Activated naive CD4-positive, alpha-beta T cell treated with anti-CD3 and anti-CD28 coated beads for 36 hours (primary cell): ENCODE results near the gene TANGO6. TPM values are rescaled to one million over a fixed set of nuclear protein-coding genes. Genes with fewer than 3 reads are reported as not detected.

Source experiments
- CTCF ChIA-PET: fragments of 350-600 bp; sonication (Branson Sonifier 250); formaldehyde crosslinking; loops from one replicate; lab custom pipeline; 2021; ENCODE audit warnings: antibody characterized with exemption; lab: Charles Lee
- DNase-seq: peaks from one replicate; pipeline ENCODE4 v3.0.0-alpha.2; 2020
- H3K27ac Mint-ChIP-seq: one replicate; pipeline ENCODE4 v1.8.0; 2021; ENCODE audit warnings: mild to moderate bottlenecking, mixed read lengths
- H3K27me3 Mint-ChIP-seq: one replicate; pipeline ENCODE4 v1.8.0; 2021; ENCODE audit warnings: low read depth, mixed read lengths
- H3K36me3 Mint-ChIP-seq: one replicate; pipeline ENCODE4 v1.8.0; 2021; ENCODE audit warnings: low read depth, mixed read lengths
- H3K4me1 Mint-ChIP-seq: one replicate; pipeline ENCODE4 v1.8.0; 2021; ENCODE audit warnings: low read depth, mixed read lengths
- H3K4me3 Mint-ChIP-seq: one replicate; pipeline ENCODE4 v1.8.0; 2021; ENCODE audit warnings: mild to moderate bottlenecking, moderate library complexity, mixed read lengths
- H3K9me3 Mint-ChIP-seq: one replicate; pipeline ENCODE4 v1.8.0; 2021; ENCODE audit warnings: mixed read lengths
- intact Hi-C: fragments of 100-400 bp; cut with micrococcal nuclease; formaldehyde crosslinking; loops from one replicate; pipeline ENCODE4 v1.15.1; 2023
- total RNA-seq, 2 experiments: library from RNA; stranded (reverse); gene quantifications; one replicate each; pipeline ENCODE4 v1.2.3, GENCODE V29; 2021

Gene TANGO6
- total RNA-seq, 2 experiments from 2014 or later: 21.6 to 22.3 TPM

DNA sequence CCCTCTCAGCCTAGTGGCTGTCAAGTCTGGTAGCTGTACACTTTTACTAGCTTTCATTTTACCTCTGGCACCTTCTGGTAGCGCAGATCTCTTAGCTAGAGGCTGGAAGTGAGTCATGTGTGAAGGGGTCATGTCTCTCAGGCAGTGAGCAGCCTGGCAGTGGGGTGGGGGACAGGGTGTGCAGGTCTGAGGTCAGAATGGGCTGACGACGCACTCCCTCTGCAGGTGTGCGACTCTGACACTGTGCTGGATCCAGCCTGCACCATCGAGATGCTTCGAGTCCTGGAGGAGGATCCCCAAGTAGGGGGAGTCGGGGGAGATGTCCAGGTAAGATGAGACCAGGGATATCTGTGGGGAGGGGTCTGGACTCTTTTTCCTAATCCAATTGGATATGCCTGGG lies 269.9 kb downstream of the TANGO6 start:
- H3K4me3 Mint-ChIP-seq: no peak overlapping the region
- H3K36me3 Mint-ChIP-seq: peaks cover 19% of the 10 kb centered on the region
- H3K4me1 Mint-ChIP-seq: peaks cover under 1% of the 10 kb centered on the region
- CTCF ChIA-PET: interaction anchor here (0.5 to 6.3 kb wide), 16 partner anchors 11 to 788 kb away, joined by 3 to 36 read pairs (median 4); partner anchors contain the start of gene TANGO6
- H3K9me3 Mint-ChIP-seq: no peaks in the 10 kb centered on the region
- intact Hi-C loops: no loop called here
- H3K27ac Mint-ChIP-seq: no peak overlapping the region
- peaks cover under 1% of the 10 kb centered on the region for H3K27me3 Mint-ChIP-seq
- DNase-seq: no peak

- intact Hi-C loops: no loop called here
- peaks cover 25% of the 10 kb centered on the region for H3K36me3 Mint-ChIP-seq
- no peaks in the 10 kb centered on the region for H3K9me3 Mint-ChIP-seq
- CTCF ChIA-PET: interaction anchor here (0.6 to 6.3 kb wide), 5 partner anchors 10 to 596 kb away, joined by 3 to 36 read pairs (median 5); no protein-coding TSS in a partner anchor
- H3K4me3 Mint-ChIP-seq: no peak overlapping the region
- H3K27ac Mint-ChIP-seq: no peak overlapping the region
- H3K4me1 Mint-ChIP-seq: no peaks in the 10 kb centered on the region
- no peak for DNase-seq
- H3K27me3 Mint-ChIP-seq: no peaks in the 10 kb centered on the region
These were observed 271.1 kb downstream of the TANGO6 start for GRCh38 chr16:69114346-69114975.

- CTCF ChIA-PET: interaction anchor here (0.6 to 6.3 kb wide), 2 partner anchors 10 to 596 kb away, joined by 5 to 36 read pairs; no protein-coding TSS in a partner anchor
- Mint-ChIP-seq H3K4me3 (no peak overlapping the region), H3K36me3 (peaks cover 20% of the 10 kb centered on the region)
These were observed 271.6 kb downstream of the TANGO6 start for GRCh38 chr16:69114976-69115355.

GRCh38 chr16:69115361-69115760 lies 272.0 kb downstream of the TANGO6 start:
- DNase-seq: no peak
- Mint-ChIP-seq H3K27me3 (no peaks in the 10 kb centered on the region), H3K36me3 (peaks cover 22% of the 10 kb centered on the region), H3K4me1 (no peaks in the 10 kb centered on the region), H3K9me3 (no peaks in the 10 kb centered on the region), H3K27ac (no peak overlapping the region), H3K4me3 (no peak overlapping the region)
- intact Hi-C loops: no loop called here
- CTCF ChIA-PET: interaction anchor here (6.3 kb wide), 1 partner anchor 9 kb away, joined by 36 read pairs; no protein-coding TSS in a partner anchor

More at GRCh38 chr16:69114976-69115355, 271.6 kb downstream of the TANGO6 start:
- Mint-ChIP-seq H3K27me3 (no peaks in the 10 kb centered on the region), H3K27ac (no peak overlapping the region), H3K9me3 (no peaks in the 10 kb centered on the region), H3K4me1 (no peaks in the 10 kb centered on the region)
- intact Hi-C loops: no loop called here
- no peak for DNase-seq

DNA sequence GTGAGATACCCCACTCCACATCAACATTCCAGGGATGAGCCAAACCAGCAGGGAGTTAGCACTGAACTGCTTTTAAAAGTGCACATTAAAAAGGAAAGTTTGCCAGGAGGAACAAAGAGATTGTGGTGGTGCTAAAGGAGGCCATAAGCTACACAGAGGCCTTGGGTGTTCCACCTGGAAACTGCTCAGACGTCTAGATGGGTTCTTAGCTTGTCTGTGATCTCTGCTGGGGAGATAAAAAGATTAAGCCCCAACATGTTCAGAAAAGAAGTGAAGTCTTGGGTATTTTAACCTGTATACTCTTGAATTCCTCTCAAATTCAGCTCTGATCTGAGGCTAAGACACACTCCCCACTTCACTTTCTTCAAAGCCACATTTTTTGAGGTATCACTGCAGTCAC lies 272.5 kb downstream of the TANGO6 start:
- DNase-seq: no peak
- intact Hi-C loops: no loop called here
- no peak overlapping the region for H3K27ac Mint-ChIP-seq
- H3K4me1 Mint-ChIP-seq: no peaks in the 10 kb centered on the region
- H3K36me3 Mint-ChIP-seq: peaks cover 26% of the 10 kb centered on the region
- no peak overlapping the region for H3K4me3 Mint-ChIP-seq
- CTCF ChIA-PET: interaction anchor here (1.6 to 6.3 kb wide), 2 partner anchors 9 to 35 kb away, joined by 3 to 36 read pairs; no protein-coding TSS in a partner anchor
- no peaks in the 10 kb centered on the region for H3K9me3 Mint-ChIP-seq
- no peaks in the 10 kb centered on the region for H3K27me3 Mint-ChIP-seq

- H3K4me3 Mint-ChIP-seq: no peak overlapping the region
- H3K27ac Mint-ChIP-seq: no peak overlapping the region
- no peaks in the 10 kb centered on the region for H3K27me3 Mint-ChIP-seq
- CTCF ChIA-PET: interaction anchor here (1.6 to 6.3 kb wide), 2 partner anchors 8 to 35 kb away, joined by 3 to 36 read pairs; no protein-coding TSS in a partner anchor
- DNase-seq: no peak
- intact Hi-C loops: no loop called here
- H3K9me3 Mint-ChIP-seq: no peaks in the 10 kb centered on the region
- H3K36me3 Mint-ChIP-seq: peaks cover 28% of the 10 kb centered on the region
- no peaks in the 10 kb centered on the region for H3K4me1 Mint-ChIP-seq
These were observed 273.0 kb downstream of the TANGO6 start for GRCh38 chr16:69116256-69116875.

DNA sequence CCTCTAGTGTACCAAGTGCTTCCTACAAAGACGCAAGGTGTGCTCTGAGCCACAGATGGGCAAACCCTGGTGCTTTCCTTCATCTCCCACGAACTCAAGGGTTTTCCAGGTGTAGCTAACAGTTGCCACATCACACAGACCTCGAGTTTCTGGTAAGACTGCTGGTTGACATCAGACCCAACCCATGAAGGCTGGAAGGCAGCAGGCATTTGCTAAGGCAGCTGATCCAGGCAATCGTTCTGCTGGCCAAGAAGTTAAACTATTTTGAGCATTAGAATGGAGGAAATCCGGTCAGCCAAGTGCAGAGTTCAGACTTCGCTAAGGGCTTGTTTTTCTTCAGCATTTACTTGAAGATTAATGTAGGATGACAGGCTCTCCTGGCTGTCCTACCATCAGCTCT lies 273.6 kb downstream of the TANGO6 start:
- CTCF ChIA-PET: interaction anchor here (1.6 kb wide), 1 partner anchor 34 kb away, joined by 3 read pairs; no protein-coding TSS in a partner anchor
- intact Hi-C loops: no loop called here
- H3K9me3 Mint-ChIP-seq: no peaks in the 10 kb centered on the region
- DNase-seq: no peak
- no peaks in the 10 kb centered on the region for H3K4me1 Mint-ChIP-seq
- no peak overlapping the region for H3K4me3 Mint-ChIP-seq
- H3K36me3 Mint-ChIP-seq: peaks cover 29% of the 10 kb centered on the region
- no peaks in the 10 kb centered on the region for H3K27me3 Mint-ChIP-seq
- H3K27ac Mint-ChIP-seq: no peak overlapping the region

DNA sequence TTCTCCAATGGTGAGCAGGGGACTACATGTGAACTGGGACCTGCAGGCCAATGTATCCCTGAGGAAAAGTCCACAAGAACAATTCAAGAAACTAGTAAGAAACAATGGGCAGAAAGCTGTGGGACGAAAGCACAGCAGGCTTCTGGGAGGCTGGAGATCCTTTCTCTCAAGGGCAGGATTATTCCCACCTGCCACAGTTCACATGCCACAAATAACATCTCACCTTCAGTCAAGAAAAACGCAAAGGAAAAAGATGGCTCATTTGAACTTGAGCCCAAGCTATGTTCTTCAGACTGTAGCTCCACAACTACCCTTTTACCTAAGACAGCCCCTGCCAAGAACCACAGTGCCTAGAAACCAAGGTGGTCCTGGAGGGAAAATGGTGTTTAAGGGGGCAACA lies 275.1 kb downstream of the TANGO6 start:
- Mint-ChIP-seq H3K36me3 (peaks cover 28% of the 10 kb centered on the region), H3K27ac (no peak overlapping the region), H3K4me1 (no peaks in the 10 kb centered on the region), H3K9me3 (no peaks in the 10 kb centered on the region), H3K4me3 (no peak overlapping the region), H3K27me3 (no peaks in the 10 kb centered on the region)
- intact Hi-C loops: no loop called here
- no peak for DNase-seq
- CTCF ChIA-PET: interaction anchor here (0.6 kb wide), 1 partner anchor 272 kb away, joined by 4 read pairs; no protein-coding TSS in a partner anchor

DNA sequence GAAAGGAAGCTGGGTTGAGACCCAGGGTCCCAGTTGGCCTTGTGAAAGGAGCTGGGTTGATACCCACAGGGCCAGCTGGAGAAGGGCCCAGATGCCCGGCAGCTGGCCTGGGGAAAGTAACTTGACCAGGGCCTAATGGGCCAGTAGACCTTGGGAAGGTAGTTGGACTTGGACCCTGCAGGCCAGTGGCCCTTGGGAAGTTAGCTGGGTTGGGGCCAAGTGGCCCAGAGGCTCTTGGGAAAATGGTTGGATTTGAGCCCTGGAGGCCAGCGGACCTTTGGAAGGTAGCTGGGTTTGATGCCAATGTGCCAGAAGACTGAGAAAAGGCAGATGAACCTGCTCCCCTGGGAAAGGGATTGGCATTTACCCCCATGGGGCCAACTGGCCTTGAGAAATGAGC lies 275.7 kb downstream of the TANGO6 start:
- intact Hi-C loops: no loop called here
- DNase-seq: no peak
- H3K27ac Mint-ChIP-seq: no peak overlapping the region
- no peaks in the 10 kb centered on the region for H3K27me3 Mint-ChIP-seq
- H3K36me3 Mint-ChIP-seq: peaks cover 29% of the 10 kb centered on the region
- CTCF ChIA-PET: interaction anchor here (0.9 kb wide), 1 partner anchor 11 kb away, joined by 3 read pairs; no protein-coding TSS in a partner anchor
- peaks cover under 1% of the 10 kb centered on the region for H3K4me1 Mint-ChIP-seq
- no peak overlapping the region for H3K4me3 Mint-ChIP-seq
- H3K9me3 Mint-ChIP-seq: no peaks in the 10 kb centered on the region

- intact Hi-C loops: no loop called here
- no peaks in the 10 kb centered on the region for H3K27me3 Mint-ChIP-seq
- DNase-seq: no peak
- H3K27ac Mint-ChIP-seq: no peak overlapping the region
- H3K36me3 Mint-ChIP-seq: peaks cover 31% of the 10 kb centered on the region
- H3K9me3 Mint-ChIP-seq: no peaks in the 10 kb centered on the region
- CTCF ChIA-PET: interaction anchor here (0.9 kb wide), 1 partner anchor 12 kb away, joined by 3 read pairs; no protein-coding TSS in a partner anchor
- H3K4me3 Mint-ChIP-seq: no peak overlapping the region
- H3K4me1 Mint-ChIP-seq: peaks cover 2% of the 10 kb centered on the region
These were observed 276.2 kb downstream of the TANGO6 start for GRCh38 chr16:69119536-69119935.

GRCh38 chr16:69120096-69120664 lies 276.8 kb downstream of the TANGO6 start:
- Mint-ChIP-seq H3K9me3 (no peaks in the 10 kb centered on the region), H3K4me1 (peaks cover 2% of the 10 kb centered on the region), H3K27ac (no peak overlapping the region), H3K27me3 (no peaks in the 10 kb centered on the region), H3K36me3 (peaks cover 26% of the 10 kb centered on the region), H3K4me3 (no peak overlapping the region)
- CTCF ChIA-PET: no interaction called here
- DNase-seq: no peak
- intact Hi-C loops: loop anchor here (5.0 kb wide), 1 partner anchor 218 kb away; no protein-coding TSS in a partner anchor

DNA sequence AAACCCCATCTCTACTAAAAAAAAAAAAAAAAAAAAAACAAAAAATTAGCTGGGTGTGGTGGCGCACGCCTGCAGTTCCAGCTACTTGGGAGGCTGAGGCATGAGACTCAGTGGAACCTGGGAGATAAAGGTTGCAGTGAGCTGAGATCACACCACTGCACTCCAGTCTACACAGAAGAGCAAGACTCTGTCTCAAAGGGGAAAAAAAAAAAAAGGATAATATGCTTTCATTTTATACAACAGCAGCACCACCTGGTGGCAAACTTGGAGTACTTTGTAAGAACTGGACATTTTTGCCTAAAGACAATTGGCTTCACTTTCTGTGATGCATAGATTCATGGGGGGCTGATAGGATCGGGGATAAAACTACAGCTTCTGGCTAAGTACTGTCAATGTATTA lies 280.6 kb downstream of the TANGO6 start:
- peaks cover 18% of the 10 kb centered on the region for H3K4me1 Mint-ChIP-seq
- CTCF ChIA-PET: interaction anchor here (0.6 to 3.9 kb wide), 29 partner anchors 9 to 752 kb away, joined by 3 to 36 read pairs (median 4); partner anchors contain the start of genes CHTF8 and UTP4

More for the DNA sequence above, 280.6 kb downstream of the TANGO6 start:
- no peak overlapping the region for H3K4me3 Mint-ChIP-seq
- H3K36me3 Mint-ChIP-seq: peaks cover 20% of the 10 kb centered on the region
- H3K9me3 Mint-ChIP-seq: no peaks in the 10 kb centered on the region
- no peak overlapping the region for H3K27ac Mint-ChIP-seq
- intact Hi-C loops: loop anchor here (1.0 to 5.0 kb wide), 4 partner anchors 222 to 595 kb away; no protein-coding TSS in a partner anchor
- DNase-seq: peak; percentile 74
- H3K27me3 Mint-ChIP-seq: no peaks in the 10 kb centered on the region
